Measurements from ENCODE around the gene PCDH19.

Gene PCDH19

DNA sequence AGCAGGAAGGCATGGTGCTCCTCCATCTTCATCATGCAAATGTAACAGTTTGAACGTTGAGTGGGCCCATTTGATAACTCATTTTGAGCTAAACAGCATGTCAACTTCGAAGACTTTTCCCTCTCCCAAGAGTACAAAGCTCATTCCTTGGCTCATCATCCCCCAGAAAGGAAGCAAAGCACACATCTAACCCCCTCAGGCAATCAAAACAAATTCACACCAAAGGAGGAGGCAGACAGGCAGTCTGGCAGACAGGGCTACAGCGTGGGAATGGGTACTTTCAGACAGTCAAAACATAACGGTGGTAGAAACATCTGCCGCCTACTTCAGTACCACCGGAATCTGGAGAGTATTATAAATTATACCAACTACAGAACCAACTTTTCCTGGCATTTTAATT lies 81.7 kb downstream of the PCDH19 start:
- TF ChIP-seq, protein P1, sequence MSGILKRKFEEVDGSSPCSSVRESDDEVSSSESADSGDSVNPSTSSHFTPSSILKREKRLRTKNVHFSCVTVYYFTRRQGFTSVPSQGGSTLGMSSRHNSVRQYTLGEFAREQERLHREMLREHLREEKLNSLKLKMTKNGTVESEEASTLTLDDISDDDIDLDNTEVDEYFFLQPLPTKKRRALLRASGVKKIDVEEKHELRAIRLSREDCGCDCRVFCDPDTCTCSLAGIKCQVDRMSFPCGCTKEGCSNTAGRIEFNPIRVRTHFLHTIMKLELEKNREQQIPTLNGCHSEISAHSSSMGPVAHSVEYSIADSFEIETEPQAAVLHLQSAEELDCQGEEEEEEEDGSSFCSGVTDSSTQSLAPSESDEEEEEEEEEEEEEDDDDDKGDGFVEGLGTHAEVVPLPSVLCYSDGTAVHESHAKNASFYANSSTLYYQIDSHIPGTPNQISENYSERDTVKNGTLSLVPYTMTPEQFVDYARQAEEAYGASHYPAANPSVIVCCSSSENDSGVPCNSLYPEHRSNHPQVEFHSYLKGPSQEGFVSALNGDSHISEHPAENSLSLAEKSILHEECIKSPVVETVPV (CRISPR knock-in tag; IDR thresholded peaks at IDR 0.05) = no peak
- TF ChIP-seq ZFP3 (CRISPR knock-in tag; IDR thresholded peaks at IDR 0.05) (no peak), ZNF565 (CRISPR knock-in tag; conservative IDR thresholded peaks at IDR 0.05; ENCODE audit: low read depth) (no peak), RARB (CRISPR knock-in tag; IDR thresholded peaks at IDR 0.05) (no peak), ZNF8 (CRISPR knock-in tag; IDR thresholded peaks at IDR 0.05) (no peak)
- ATAC-seq = no peak

DNA sequence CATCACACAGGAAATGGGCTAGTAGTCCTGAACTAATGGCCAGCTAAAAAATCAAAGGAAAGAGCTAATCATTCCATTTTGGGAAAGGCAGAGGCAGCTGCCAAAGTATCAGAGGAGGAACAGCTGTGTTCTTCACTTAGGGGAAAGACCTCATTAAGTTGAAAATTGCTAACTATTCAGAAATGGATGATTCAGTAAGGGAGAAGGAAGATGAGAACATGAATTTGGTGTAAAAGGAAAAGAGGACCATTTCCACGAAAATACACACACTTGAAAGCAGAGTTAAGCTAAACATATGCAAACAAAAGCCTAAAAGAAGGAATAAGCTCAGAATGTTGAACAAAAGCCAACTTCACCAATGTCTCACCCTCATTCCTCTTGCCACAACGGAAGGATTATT lies 90.4 kb downstream of the PCDH19 start:
- TF ChIP-seq CSDC2 (CRISPR knock-in tag; IDR thresholded peaks at IDR 0.05) (no peak), ISL1 (CRISPR knock-in tag; IDR thresholded peaks at IDR 0.05) (no peak), ZC3H10 (CRISPR knock-in tag; IDR thresholded peaks at IDR 0.05) (no peak), ZFP30 (CRISPR knock-in tag; IDR thresholded peaks at IDR 0.05) (no peak), RARB (CRISPR knock-in tag; IDR thresholded peaks at IDR 0.05) (no peak), TCF4 (CRISPR knock-in tag; IDR thresholded peaks at IDR 0.05; ENCODE audit: borderline replicate concordance) (no peak), ZFP3 (CRISPR knock-in tag; IDR thresholded peaks at IDR 0.05) (no peak), ZNF8 (CRISPR knock-in tag; IDR thresholded peaks at IDR 0.05) (no peak), PPARA (CRISPR knock-in tag; IDR thresholded peaks at IDR 0.05; ENCODE audit: borderline replicate concordance) (no peak), GLIS3 (CRISPR knock-in tag; IDR thresholded peaks at IDR 0.05) (no peak), ARNTL (CRISPR knock-in tag; IDR thresholded peaks at IDR 0.05; ENCODE audit: borderline replicate concordance, low read depth) (no peak)
- TF ChIP-seq, protein P2, sequence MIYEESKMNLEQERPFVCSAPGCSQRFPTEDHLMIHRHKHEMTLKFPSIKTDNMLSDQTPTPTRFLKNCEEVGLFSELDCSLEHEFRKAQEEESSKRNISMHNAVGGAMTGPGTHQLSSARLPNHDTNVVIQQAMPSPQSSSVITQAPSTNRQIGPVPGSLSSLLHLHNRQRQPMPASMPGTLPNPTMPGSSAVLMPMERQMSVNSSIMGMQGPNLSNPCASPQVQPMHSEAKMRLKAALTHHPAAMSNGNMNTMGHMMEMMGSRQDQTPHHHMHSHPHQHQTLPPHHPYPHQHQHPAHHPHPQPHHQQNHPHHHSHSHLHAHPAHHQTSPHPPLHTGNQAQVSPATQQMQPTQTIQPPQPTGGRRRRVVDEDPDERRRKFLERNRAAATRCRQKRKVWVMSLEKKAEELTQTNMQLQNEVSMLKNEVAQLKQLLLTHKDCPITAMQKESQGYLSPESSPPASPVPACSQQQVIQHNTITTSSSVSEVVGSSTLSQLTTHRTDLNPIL (CRISPR knock-in tag; IDR thresholded peaks at IDR 0.05; ENCODE audit: low read depth) = no peak
- TF ChIP-seq, protein P3, sequence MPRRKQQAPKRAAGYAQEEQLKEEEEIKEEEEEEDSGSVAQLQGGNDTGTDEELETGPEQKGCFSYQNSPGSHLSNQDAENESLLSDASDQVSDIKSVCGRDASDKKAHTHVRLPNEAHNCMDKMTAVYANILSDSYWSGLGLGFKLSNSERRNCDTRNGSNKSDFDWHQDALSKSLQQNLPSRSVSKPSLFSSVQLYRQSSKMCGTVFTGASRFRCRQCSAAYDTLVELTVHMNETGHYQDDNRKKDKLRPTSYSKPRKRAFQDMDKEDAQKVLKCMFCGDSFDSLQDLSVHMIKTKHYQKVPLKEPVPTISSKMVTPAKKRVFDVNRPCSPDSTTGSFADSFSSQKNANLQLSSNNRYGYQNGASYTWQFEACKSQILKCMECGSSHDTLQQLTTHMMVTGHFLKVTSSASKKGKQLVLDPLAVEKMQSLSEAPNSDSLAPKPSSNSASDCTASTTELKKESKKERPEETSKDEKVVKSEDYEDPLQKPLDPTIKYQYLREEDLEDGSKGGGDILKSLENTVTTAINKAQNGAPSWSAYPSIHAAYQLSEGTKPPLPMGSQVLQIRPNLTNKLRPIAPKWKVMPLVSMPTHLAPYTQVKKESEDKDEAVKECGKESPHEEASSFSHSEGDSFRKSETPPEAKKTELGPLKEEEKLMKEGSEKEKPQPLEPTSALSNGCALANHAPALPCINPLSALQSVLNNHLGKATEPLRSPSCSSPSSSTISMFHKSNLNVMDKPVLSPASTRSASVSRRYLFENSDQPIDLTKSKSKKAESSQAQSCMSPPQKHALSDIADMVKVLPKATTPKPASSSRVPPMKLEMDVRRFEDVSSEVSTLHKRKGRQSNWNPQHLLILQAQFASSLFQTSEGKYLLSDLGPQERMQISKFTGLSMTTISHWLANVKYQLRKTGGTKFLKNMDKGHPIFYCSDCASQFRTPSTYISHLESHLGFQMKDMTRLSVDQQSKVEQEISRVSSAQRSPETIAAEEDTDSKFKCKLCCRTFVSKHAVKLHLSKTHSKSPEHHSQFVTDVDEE (CRISPR knock-in tag; IDR thresholded peaks at IDR 0.05) = no peak
- TF ChIP-seq, protein P4, sequence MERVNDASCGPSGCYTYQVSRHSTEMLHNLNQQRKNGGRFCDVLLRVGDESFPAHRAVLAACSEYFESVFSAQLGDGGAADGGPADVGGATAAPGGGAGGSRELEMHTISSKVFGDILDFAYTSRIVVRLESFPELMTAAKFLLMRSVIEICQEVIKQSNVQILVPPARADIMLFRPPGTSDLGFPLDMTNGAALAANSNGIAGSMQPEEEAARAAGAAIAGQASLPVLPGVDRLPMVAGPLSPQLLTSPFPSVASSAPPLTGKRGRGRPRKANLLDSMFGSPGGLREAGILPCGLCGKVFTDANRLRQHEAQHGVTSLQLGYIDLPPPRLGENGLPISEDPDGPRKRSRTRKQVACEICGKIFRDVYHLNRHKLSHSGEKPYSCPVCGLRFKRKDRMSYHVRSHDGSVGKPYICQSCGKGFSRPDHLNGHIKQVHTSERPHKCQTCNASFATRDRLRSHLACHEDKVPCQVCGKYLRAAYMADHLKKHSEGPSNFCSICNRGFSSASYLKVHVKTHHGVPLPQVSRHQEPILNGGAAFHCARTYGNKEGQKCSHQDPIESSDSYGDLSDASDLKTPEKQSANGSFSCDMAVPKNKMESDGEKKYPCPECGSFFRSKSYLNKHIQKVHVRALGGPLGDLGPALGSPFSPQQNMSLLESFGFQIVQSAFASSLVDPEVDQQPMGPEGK (CRISPR knock-in tag; IDR thresholded peaks at IDR 0.05; ENCODE audit: borderline replicate concordance) = no peak
- TF ChIP-seq, protein P5, sequence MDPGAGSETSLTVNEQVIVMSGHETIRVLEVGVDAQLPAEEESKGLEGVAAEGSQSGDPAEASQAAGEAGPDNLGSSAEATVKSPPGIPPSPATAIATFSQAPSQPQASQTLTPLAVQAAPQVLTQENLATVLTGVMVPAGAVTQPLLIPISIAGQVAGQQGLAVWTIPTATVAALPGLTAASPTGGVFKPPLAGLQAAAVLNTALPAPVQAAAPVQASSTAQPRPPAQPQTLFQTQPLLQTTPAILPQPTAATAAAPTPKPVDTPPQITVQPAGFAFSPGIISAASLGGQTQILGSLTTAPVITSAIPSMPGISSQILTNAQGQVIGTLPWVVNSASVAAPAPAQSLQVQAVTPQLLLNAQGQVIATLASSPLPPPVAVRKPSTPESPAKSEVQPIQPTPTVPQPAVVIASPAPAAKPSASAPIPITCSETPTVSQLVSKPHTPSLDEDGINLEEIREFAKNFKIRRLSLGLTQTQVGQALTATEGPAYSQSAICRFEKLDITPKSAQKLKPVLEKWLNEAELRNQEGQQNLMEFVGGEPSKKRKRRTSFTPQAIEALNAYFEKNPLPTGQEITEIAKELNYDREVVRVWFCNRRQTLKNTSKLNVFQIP (CRISPR knock-in tag; IDR thresholded peaks at IDR 0.05; ENCODE audit: borderline replicate concordance, low read depth) = no peak
- no peak for ATAC-seq

DNA sequence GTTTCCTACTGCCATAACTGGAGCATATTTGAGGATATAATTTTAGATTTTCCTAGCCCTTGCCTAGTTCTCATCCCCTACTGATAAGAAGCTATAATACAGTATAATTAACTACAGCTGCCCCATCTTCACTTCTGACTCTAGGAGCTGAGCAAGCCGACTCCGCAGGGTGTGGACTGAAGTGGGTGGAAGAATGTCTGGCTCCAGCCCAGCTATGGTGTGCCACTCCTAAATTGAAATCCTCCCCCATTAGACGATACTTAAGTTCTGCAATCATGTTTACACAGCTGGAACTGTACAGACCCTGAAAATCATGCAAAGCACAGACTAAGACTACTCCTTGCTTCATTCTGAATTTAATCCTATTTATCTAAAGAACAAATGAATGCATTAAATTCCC lies 93.1 kb downstream of the PCDH19 start:
- no peak for TF ChIP-seq ZFP3 (CRISPR knock-in tag; IDR thresholded peaks at IDR 0.05)
- TF ChIP-seq, protein P4 (CRISPR knock-in tag; IDR thresholded peaks at IDR 0.05; ENCODE audit: borderline replicate concordance) = no peak
- TF ChIP-seq TOX (CRISPR knock-in tag; IDR thresholded peaks at IDR 0.05; ENCODE audit: borderline replicate concordance) = no peak
- no peak for TF ChIP-seq RARB (CRISPR knock-in tag; IDR thresholded peaks at IDR 0.05)
- TF ChIP-seq SNAI2 (CRISPR knock-in tag; IDR thresholded peaks at IDR 0.05) = no peak
- TF ChIP-seq, protein P5 (CRISPR knock-in tag; IDR thresholded peaks at IDR 0.05; ENCODE audit: borderline replicate concordance, low read depth) = no peak
- TF ChIP-seq ARNTL (CRISPR knock-in tag; IDR thresholded peaks at IDR 0.05; ENCODE audit: borderline replicate concordance, low read depth) = no peak
- TF ChIP-seq, protein P2 (CRISPR knock-in tag; IDR thresholded peaks at IDR 0.05; ENCODE audit: low read depth) = no peak
- TF ChIP-seq, protein P1 (CRISPR knock-in tag; IDR thresholded peaks at IDR 0.05) = no peak
- TF ChIP-seq TCF4 (CRISPR knock-in tag; IDR thresholded peaks at IDR 0.05; ENCODE audit: borderline replicate concordance) = no peak
- TF ChIP-seq BACH2 (CRISPR knock-in tag; IDR thresholded peaks at IDR 0.05; ENCODE audit: borderline replicate concordance) = no peak
- no peak for ATAC-seq
